ENCODE measurements around the gene PRKG1. TPM values are rescaled to one million over a fixed set of nuclear protein-coding genes. Genes with fewer than 3 reads are reported as not detected.

The PRKG1 gene
- total and polyA plus RNA-seq, 2 donors (not counting 1 experiment from before 2014, with no cell fraction given), result 45.8 to 71.8 TPM

DNA sequence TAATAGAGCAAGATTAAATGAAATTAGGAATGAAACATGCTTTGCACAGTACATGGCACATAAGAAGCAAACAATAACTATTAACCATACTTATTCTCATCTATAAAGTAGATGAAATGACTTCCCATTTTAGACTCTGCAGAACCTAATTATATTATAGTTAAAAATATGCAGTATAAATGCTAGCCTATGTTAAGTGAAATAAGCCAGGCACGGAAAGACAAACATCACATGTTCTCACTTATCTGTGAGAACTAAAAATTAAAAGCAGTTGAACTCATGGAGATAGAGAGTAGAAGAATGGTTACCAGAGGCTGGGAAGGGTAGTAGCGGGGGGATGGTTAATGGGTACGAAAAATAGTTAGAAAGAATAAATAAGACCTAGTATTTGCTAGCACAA, 247.0 kb downstream of the PRKG1 start:
- Histone ChIP-seq H3K4me3 (replicated peaks in 1 of 4; ENCODE audit: control extremely low read depth in 1 of 4, insufficient read depth in 1 of 4, low read depth in 3 of 4, low read length in 4 of 4) (no peak overlapping the region), H3K79me2 (ENCODE audit: control insufficient read depth, insufficient read depth, low read length) (no peaks in the 10 kb centered on the region), H3K27ac (ENCODE audit: insufficient read depth, low read length) (no peak overlapping the region), H3K9ac (ENCODE audit: insufficient read depth, low read length) (no peak overlapping the region), H3K27me3 (ENCODE audit: control insufficient read depth, insufficient read depth, low read length) (no peaks in the 10 kb centered on the region), H3K9me3 (ENCODE audit: control insufficient read depth, insufficient read depth, low read depth, low read length) (no peaks in the 10 kb centered on the region), H4K20me1 (ENCODE audit: control insufficient read depth, extremely low read depth, insufficient read depth, low read length) (no peaks in the 10 kb centered on the region), H3K36me3 (ENCODE audit: control insufficient read depth, insufficient read depth, low read length) (no peaks in the 10 kb centered on the region), H3K4me1 (ENCODE audit: control insufficient read depth, extremely low read depth, insufficient read depth, low read length) (no peaks in the 10 kb centered on the region), H3K4me2 (ENCODE audit: extremely low read depth, insufficient read depth, low read length) (no peak overlapping the region), H2AFZ (ENCODE audit: low read length) (no peak overlapping the region)
- TF ChIP-seq EZH2 (IDR thresholded peaks at IDR 0.05; ENCODE audit: low read length, missing control alignments), result no peak
- TF ChIP-seq, protein P1, sequence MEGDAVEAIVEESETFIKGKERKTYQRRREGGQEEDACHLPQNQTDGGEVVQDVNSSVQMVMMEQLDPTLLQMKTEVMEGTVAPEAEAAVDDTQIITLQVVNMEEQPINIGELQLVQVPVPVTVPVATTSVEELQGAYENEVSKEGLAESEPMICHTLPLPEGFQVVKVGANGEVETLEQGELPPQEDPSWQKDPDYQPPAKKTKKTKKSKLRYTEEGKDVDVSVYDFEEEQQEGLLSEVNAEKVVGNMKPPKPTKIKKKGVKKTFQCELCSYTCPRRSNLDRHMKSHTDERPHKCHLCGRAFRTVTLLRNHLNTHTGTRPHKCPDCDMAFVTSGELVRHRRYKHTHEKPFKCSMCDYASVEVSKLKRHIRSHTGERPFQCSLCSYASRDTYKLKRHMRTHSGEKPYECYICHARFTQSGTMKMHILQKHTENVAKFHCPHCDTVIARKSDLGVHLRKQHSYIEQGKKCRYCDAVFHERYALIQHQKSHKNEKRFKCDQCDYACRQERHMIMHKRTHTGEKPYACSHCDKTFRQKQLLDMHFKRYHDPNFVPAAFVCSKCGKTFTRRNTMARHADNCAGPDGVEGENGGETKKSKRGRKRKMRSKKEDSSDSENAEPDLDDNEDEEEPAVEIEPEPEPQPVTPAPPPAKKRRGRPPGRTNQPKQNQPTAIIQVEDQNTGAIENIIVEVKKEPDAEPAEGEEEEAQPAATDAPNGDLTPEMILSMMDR (conservative IDR thresholded peaks at IDR 0.05 in 1 of 2, IDR thresholded peaks at IDR 0.05 in 1 of 2; ENCODE audit: low read depth in 1 of 2, low read length in 2 of 2), result no peak
- DNase-seq (ENCODE audit: low read depth in 2 of 2), result no peak

DNA sequence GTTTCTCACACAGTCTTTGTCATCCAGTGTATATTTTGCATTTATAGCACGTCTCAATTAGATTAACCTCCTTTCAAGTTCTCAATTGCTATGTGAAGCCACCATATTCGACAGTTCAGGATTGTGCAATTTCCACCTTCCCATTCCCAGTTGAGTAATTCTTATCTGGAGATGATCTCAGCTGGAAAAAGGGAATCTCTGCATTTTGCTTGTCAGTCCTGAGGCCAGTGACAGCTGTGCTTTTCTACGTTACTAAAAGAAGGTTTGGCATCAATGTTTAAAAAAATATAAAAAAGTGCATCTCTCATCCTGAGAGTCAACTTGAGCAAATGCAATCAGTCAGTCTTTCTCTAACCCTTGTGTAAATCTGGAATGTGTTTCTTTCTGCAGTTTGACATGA, 247.7 kb downstream of the PRKG1 start:
- Histone ChIP-seq H3K79me2 (ENCODE audit: control insufficient read depth, insufficient read depth, low read length) (no peaks in the 10 kb centered on the region), H3K36me3 (ENCODE audit: control insufficient read depth, insufficient read depth, low read length) (no peaks in the 10 kb centered on the region), H3K27ac (ENCODE audit: insufficient read depth, low read length) (no peak overlapping the region), H4K20me1 (ENCODE audit: control insufficient read depth, extremely low read depth, insufficient read depth, low read length) (no peaks in the 10 kb centered on the region), H3K4me2 (ENCODE audit: extremely low read depth, insufficient read depth, low read length) (no peak overlapping the region), H3K27me3 (ENCODE audit: control insufficient read depth, insufficient read depth, low read length) (no peaks in the 10 kb centered on the region), H3K4me3 (replicated peaks in 1 of 4; ENCODE audit: control extremely low read depth in 1 of 4, insufficient read depth in 1 of 4, low read depth in 3 of 4, low read length in 4 of 4) (no peak overlapping the region), H3K9ac (ENCODE audit: insufficient read depth, low read length) (no peak overlapping the region), H3K4me1 (ENCODE audit: control insufficient read depth, extremely low read depth, insufficient read depth, low read length) (no peaks in the 10 kb centered on the region), H3K9me3 (ENCODE audit: control insufficient read depth, insufficient read depth, low read depth, low read length) (no peaks in the 10 kb centered on the region), H2AFZ (ENCODE audit: low read length) (no peak overlapping the region)
- TF ChIP-seq, protein P1 (conservative IDR thresholded peaks at IDR 0.05 in 1 of 2, IDR thresholded peaks at IDR 0.05 in 1 of 2; ENCODE audit: low read depth in 1 of 2, low read length in 2 of 2), result no peak
- no peak for TF ChIP-seq EZH2 (IDR thresholded peaks at IDR 0.05; ENCODE audit: low read length, missing control alignments)
- peak in 1 of 2 donors; percentile 68 for DNase-seq (ENCODE audit: low read depth in 2 of 2)

DNA sequence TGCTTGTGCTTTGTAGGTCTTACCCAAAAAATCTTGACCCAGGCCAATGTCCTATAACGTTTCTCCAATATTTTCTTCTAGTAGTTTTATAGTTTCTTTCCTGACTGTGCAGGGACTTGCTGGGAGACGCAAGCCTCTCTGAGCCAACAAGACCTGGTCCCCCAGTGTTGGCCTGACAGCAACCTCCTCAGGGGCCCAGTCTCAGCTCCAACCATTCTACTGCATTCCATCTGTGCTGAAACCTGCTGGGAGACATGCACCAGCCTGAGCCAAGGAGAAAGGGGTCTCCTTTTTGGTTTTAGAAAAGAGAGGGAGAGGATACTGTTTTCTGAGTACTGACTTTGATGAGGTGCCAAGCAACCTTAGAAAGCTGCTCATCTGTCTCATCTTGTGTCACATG, 251.4 kb downstream of the PRKG1 start:
- Histone ChIP-seq H3K36me3 (ENCODE audit: control insufficient read depth, insufficient read depth, low read length) (no peaks in the 10 kb centered on the region), H3K79me2 (ENCODE audit: control insufficient read depth, insufficient read depth, low read length) (no peaks in the 10 kb centered on the region), H4K20me1 (ENCODE audit: control insufficient read depth, extremely low read depth, insufficient read depth, low read length) (no peaks in the 10 kb centered on the region), H3K27ac (ENCODE audit: insufficient read depth, low read length) (no peak overlapping the region), H2AFZ (ENCODE audit: low read length) (no peak overlapping the region), H3K4me2 (ENCODE audit: extremely low read depth, insufficient read depth, low read length) (no peak overlapping the region), H3K9ac (ENCODE audit: insufficient read depth, low read length) (no peak overlapping the region), H3K9me3 (ENCODE audit: control insufficient read depth, insufficient read depth, low read depth, low read length) (no peaks in the 10 kb centered on the region), H3K27me3 (ENCODE audit: control insufficient read depth, insufficient read depth, low read length) (no peaks in the 10 kb centered on the region), H3K4me1 (ENCODE audit: control insufficient read depth, extremely low read depth, insufficient read depth, low read length) (no peaks in the 10 kb centered on the region), H3K4me3 (replicated peaks in 1 of 4; ENCODE audit: control extremely low read depth in 1 of 4, insufficient read depth in 1 of 4, low read depth in 3 of 4, low read length in 4 of 4) (no peak overlapping the region)
- TF ChIP-seq, protein P1 (conservative IDR thresholded peaks at IDR 0.05 in 1 of 2, IDR thresholded peaks at IDR 0.05 in 1 of 2; ENCODE audit: low read depth in 1 of 2, low read length in 2 of 2), result no peak
- no peak for TF ChIP-seq EZH2 (IDR thresholded peaks at IDR 0.05; ENCODE audit: low read length, missing control alignments)
- no peak for DNase-seq (ENCODE audit: low read depth in 2 of 2)
